Colonic mucosa (tissue), 4 donors: ENCODE measurements around the gene KRTAP3-1. TPM values are rescaled to one million over a fixed set of nuclear protein-coding genes. Genes with fewer than 3 reads are reported as not detected.
"Not testable (repeated sequence)": the region's sequence is repeated elsewhere in the genome, so short reads cannot be mapped to it uniquely, and the experiment has no call there.

ENCODE experiments used
- DNase-seq: peaks from one replicate; pipeline ENCODE4 v3.0.0-alpha.2; 2020
- H3K27ac ChIP-seq: fragments of 200-600 bp; one replicate; pipeline ENCODE4 v1.8.0; 2021
- H3K27me3 ChIP-seq: fragments of 200-600 bp; one replicate; pipeline ENCODE4 v1.8.0; 2021
- H3K36me3 ChIP-seq: fragments of 200-600 bp; one replicate; pipeline ENCODE4 v1.8.0; 2021
- H3K4me1 ChIP-seq: fragments of 200-600 bp; one replicate; pipeline ENCODE4 v1.8.0; 2021; ENCODE audit warnings: mild to moderate bottlenecking
- H3K4me3 ChIP-seq: fragments of 200-600 bp; one replicate; pipeline ENCODE4 v1.8.0; 2021
- H3K9ac ChIP-seq, 2 donors: one replicate each; pipeline ENCODE4 v1.7.0; 2013; ENCODE audit warnings: control low read depth in 2 of 2, low read depth in 2 of 2, low read length in 2 of 2
- H3K9me3 ChIP-seq: fragments of 200-600 bp; one replicate; pipeline ENCODE4 v1.8.0; 2021
- CTCF ChIP-seq: fragments of 200-600 bp; IDR thresholded peaks from one replicate; pipeline ENCODE4 v1.8.0; 2022; ENCODE audit warnings: antibody characterized with exemption, mild to moderate bottlenecking
- intact Hi-C: fragments of 100-400 bp; cut with DNase I; formaldehyde crosslinking; loops from one replicate; pipeline ENCODE4 v1.14.1; 2022
- total RNA-seq, 2 donors: library from RNA; stranded (reverse); fragmentation: NEBNext Ultra II Directional in 1 of 2; extraction: Animal tissue kit (Norgen Biotek cat#: 25700) in 1 of 2; gene quantifications; one replicate each; pipeline ENCODE4 v1.2.1, GENCODE V29; 2021
- donor health status: healthy.
- donor health status: DM: no; HTN: no; CAD: no.
- donor health status: DM: no; HTN: no; CAD: no.

Gene KRTAP3-1
- total RNA-seq, 2 donors from 2014 or later, result not detected

GRCh38 chr17:41048441-41048840 is 39.5 kb upstream of the KRTAP3-1 start:
- no peak overlapping the region for H3K9ac ChIP-seq
- H3K27ac ChIP-seq, result no peak overlapping the region
- no peaks in the 10 kb centered on the region for H3K27me3 ChIP-seq
- intact Hi-C loops, result no loop called here
- no peak for TF ChIP-seq CTCF
- H3K36me3 ChIP-seq, result no peaks in the 10 kb centered on the region
- H3K9me3 ChIP-seq, result no peaks in the 10 kb centered on the region
- H3K4me1 ChIP-seq, result no peaks in the 10 kb centered on the region
- no peak for DNase-seq
- no peak overlapping the region for H3K4me3 ChIP-seq

- H3K27me3 ChIP-seq, H3K27ac ChIP-seq, H3K4me3 ChIP-seq, H3K9me3 ChIP-seq, H3K9ac ChIP-seq, H3K4me1 ChIP-seq, H3K36me3 ChIP-seq, DNase-seq, intact Hi-C loops: not testable (repeated sequence)
Observed at GRCh38 chr17:41046735-41047465, 38.0 kb upstream of the KRTAP3-1 start, which contains the start of gene KRTAP2-1. KRTAP2-1 (minus strand) TSS chr17:41047316; CDS start chr17:41047267, 49 bp downstream.

- DNase-seq, result no peak
- H3K27me3 ChIP-seq, result no peaks in the 10 kb centered on the region
Observed at GRCh38 chr17:41042953-41043352, 34.0 kb upstream of the KRTAP3-1 start.

GRCh38 chr17:41040783-41041571 is 32.0 kb upstream of the KRTAP3-1 start, which contains the start of gene KRTAP1-1:
KRTAP1-1 (minus strand) TSS chr17:41041450; CDS start chr17:41041397, 53 bp downstream.
- not testable (repeated sequence) for DNase-seq

More at GRCh38 chr17:41042953-41043352, 34.0 kb upstream of the KRTAP3-1 start:
- no peak for TF ChIP-seq CTCF
- Histone ChIP-seq H3K4me1 (no peaks in the 10 kb centered on the region), H3K9ac (no peak overlapping the region), H3K27ac (no peak overlapping the region), H3K4me3 (no peak overlapping the region), H3K36me3 (no peaks in the 10 kb centered on the region), H3K9me3 (no peaks in the 10 kb centered on the region)
- intact Hi-C loops, result no loop called here

GRCh38 chr17:41037853-41038350 is 29.0 kb upstream of the KRTAP3-1 start:
- no peaks in the 10 kb centered on the region for H3K9me3 ChIP-seq
- intact Hi-C loops, result no loop called here
- H3K27ac ChIP-seq, result no peak overlapping the region
- no peak for TF ChIP-seq CTCF
- no peak overlapping the region for H3K4me3 ChIP-seq
- no peak overlapping the region for H3K9ac ChIP-seq
- no peak for DNase-seq
- H3K27me3 ChIP-seq, result no peaks in the 10 kb centered on the region
- no peaks in the 10 kb centered on the region for H3K4me1 ChIP-seq
- H3K36me3 ChIP-seq, result no peaks in the 10 kb centered on the region

More at GRCh38 chr17:41040783-41041571, 32.0 kb upstream of the KRTAP3-1 start, which contains the start of gene KRTAP1-1:
- intact Hi-C loops, H3K9me3 ChIP-seq, H3K4me1 ChIP-seq, H3K27ac ChIP-seq, H3K4me3 ChIP-seq, H3K36me3 ChIP-seq, H3K9ac ChIP-seq, H3K27me3 ChIP-seq: not testable (repeated sequence)

- H3K27ac ChIP-seq, H3K4me3 ChIP-seq, H3K27me3 ChIP-seq, DNase-seq, intact Hi-C loops, H3K9me3 ChIP-seq, H3K9ac ChIP-seq, H3K4me1 ChIP-seq, H3K36me3 ChIP-seq: not testable (repeated sequence)
Observed at GRCh38 chr17:41034346-41034935, 25.5 kb upstream of the KRTAP3-1 start, which contains the start of gene KRTAP1-3. KRTAP1-3 (minus strand) TSS chr17:41034874; CDS start chr17:41034821, 53 bp downstream.
